WTC11 (cell line): ENCODE measurements around the gene ZBTB7B.

Source experiments
- ESRRA ChIP-seq: sonication (generic); formaldehyde crosslinking; IDR thresholded peaks from 2 replicates; pipeline ENCODE4 v1.8.1; 2022; ENCODE audit warnings: mild to moderate bottlenecking, missing genetic modification reagents, borderline replicate concordance
- GRHL2 ChIP-seq: fragments of 250-450 bp; sonication (Bioruptor Pico); IDR thresholded peaks from 2 replicates; pipeline ENCODE4 v1.8.0; 2022; ENCODE audit warnings: mild to moderate bottlenecking, moderate library complexity; ENCODE audit not compliant: insufficient replicate concordance, severe bottlenecking
- KAT7 ChIP-seq: sonication (generic); formaldehyde crosslinking; IDR thresholded peaks from 2 replicates; pipeline ENCODE4 v1.8.1; 2023; ENCODE audit warnings: missing genetic modification reagents, mild to moderate bottlenecking, borderline replicate concordance
- SP1 ChIP-seq: sonication (generic); formaldehyde crosslinking; conservative IDR thresholded peaks from 2 replicates; pipeline ENCODE4 v1.8.1; 2022; ENCODE audit warnings: missing genetic modification reagents
- TEAD4 ChIP-seq: sonication (generic); formaldehyde crosslinking; IDR thresholded peaks from 2 replicates; pipeline ENCODE4 v1.8.0; 2022; ENCODE audit warnings: mild to moderate bottlenecking, missing genetic modification reagents
- ZNF138 ChIP-seq: sonication (generic); formaldehyde crosslinking; conservative IDR thresholded peaks from 2 replicates; pipeline ENCODE4 v1.8.1; 2022; ENCODE audit warnings: mild to moderate bottlenecking, moderate library complexity, missing genetic modification reagents
- TF ChIP-seq, protein P1 (sequence below): sonication (generic); formaldehyde crosslinking; IDR thresholded peaks from 2 replicates; pipeline ENCODE4 v1.8.1; 2022; ENCODE audit warnings: low read depth, missing genetic modification reagents, borderline replicate concordance
- TF ChIP-seq, protein P2 (sequence below): fragments of 200-600 bp; IDR thresholded peaks from 2 replicates; pipeline ENCODE4 v1.8.0; 2022; ENCODE audit warnings: antibody characterized with exemption
- TF ChIP-seq, protein P3 (sequence below): sonication (generic); formaldehyde crosslinking; conservative IDR thresholded peaks from 2 replicates; pipeline ENCODE4 v1.8.1; 2022; ENCODE audit warnings: mild to moderate bottlenecking, missing genetic modification reagents

DNA sequence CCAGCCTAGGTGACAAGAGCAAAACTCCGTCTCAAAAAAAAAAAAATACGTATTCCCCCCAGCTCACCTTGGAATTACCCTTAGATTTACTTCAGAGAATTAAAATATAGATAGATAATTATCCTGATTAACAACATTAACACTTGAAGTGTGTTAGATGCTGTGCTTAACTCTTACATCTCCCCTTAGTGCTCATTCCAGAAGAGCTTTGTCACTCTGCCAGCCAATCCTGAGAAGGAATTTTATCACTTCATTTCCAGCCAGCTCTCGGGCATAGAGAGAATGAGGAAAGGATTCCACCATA, 30.4 kb upstream of the ZBTB7B start:
- TF ChIP-seq, protein P1, sequence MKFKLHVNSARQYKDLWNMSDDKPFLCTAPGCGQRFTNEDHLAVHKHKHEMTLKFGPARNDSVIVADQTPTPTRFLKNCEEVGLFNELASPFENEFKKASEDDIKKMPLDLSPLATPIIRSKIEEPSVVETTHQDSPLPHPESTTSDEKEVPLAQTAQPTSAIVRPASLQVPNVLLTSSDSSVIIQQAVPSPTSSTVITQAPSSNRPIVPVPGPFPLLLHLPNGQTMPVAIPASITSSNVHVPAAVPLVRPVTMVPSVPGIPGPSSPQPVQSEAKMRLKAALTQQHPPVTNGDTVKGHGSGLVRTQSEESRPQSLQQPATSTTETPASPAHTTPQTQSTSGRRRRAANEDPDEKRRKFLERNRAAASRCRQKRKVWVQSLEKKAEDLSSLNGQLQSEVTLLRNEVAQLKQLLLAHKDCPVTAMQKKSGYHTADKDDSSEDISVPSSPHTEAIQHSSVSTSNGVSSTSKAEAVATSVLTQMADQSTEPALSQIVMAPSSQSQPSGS (CRISPR knock-in tag), result no peak
- TF ChIP-seq, protein P2, sequence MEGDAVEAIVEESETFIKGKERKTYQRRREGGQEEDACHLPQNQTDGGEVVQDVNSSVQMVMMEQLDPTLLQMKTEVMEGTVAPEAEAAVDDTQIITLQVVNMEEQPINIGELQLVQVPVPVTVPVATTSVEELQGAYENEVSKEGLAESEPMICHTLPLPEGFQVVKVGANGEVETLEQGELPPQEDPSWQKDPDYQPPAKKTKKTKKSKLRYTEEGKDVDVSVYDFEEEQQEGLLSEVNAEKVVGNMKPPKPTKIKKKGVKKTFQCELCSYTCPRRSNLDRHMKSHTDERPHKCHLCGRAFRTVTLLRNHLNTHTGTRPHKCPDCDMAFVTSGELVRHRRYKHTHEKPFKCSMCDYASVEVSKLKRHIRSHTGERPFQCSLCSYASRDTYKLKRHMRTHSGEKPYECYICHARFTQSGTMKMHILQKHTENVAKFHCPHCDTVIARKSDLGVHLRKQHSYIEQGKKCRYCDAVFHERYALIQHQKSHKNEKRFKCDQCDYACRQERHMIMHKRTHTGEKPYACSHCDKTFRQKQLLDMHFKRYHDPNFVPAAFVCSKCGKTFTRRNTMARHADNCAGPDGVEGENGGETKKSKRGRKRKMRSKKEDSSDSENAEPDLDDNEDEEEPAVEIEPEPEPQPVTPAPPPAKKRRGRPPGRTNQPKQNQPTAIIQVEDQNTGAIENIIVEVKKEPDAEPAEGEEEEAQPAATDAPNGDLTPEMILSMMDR, result no peak
- TF ChIP-seq KAT7, result no peak
- TF ChIP-seq, protein P3, sequence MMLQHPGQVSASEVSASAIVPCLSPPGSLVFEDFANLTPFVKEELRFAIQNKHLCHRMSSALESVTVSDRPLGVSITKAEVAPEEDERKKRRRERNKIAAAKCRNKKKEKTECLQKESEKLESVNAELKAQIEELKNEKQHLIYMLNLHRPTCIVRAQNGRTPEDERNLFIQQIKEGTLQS, result no peak
- no peak for TF ChIP-seq SP1 (CRISPR knock-in tag)
- TF ChIP-seq ESRRA, result no peak
- TF ChIP-seq GRHL2, result no peak
- TF ChIP-seq ZNF138, result no peak
- no peak for TF ChIP-seq TEAD4 (CRISPR knock-in tag)
